Ascending aorta (tissue), 2 donors: Measurements from ENCODE around the gene NOTCH2. TPM values are rescaled to one million over a fixed set of nuclear protein-coding genes. Genes with fewer than 3 reads are reported as not detected.
A peak's percentile ranks its signal among the peaks of the same experiment; 100 is the strongest.

Source experiments
- DNase-seq, 2 donors: peaks; one replicate each; pipeline ENCODE4 v3.0.0-alpha.2; 2019; ENCODE audit warnings: low spot score in 2 of 2
- H3K27ac ChIP-seq, 2 donors: fragments of 200-600 bp; sonication (generic); one replicate each; pipeline ENCODE4 v1.5.1; 2016 to 2017; ENCODE audit warnings: mild to moderate bottlenecking in 1 of 2
- H3K27me3 ChIP-seq: fragments of 200-600 bp; sonication (generic); one replicate; pipeline ENCODE4 v1.5.1; 2017
- H3K36me3 ChIP-seq, 2 donors: fragments of 200-600 bp; sonication (generic); one replicate each; pipeline ENCODE4 v1.5.1; 2016
- H3K4me1 ChIP-seq, 2 donors: fragments of 200-600 bp; sonication (generic); one replicate each; pipeline ENCODE4 v1.5.1; 2016 to 2017; ENCODE audit warnings: mild to moderate bottlenecking in 1 of 2
- H3K4me3 ChIP-seq, 2 donors: fragments of 200-600 bp; sonication (generic); one replicate each; pipeline ENCODE4 v1.5.1; 2016 to 2017; ENCODE audit warnings: mild to moderate bottlenecking in 1 of 2
- H3K9me3 ChIP-seq, 2 donors: fragments of 200-600 bp; sonication (generic); one replicate each; pipeline ENCODE4 v1.5.1; 2016
- intact Hi-C: fragments of 100-400 bp; cut with DNase I; formaldehyde crosslinking; loops from one replicate; pipeline ENCODE4 v1.15.1; 2023
- total RNA-seq: library from RNA; depleted of rRNA; stranded (reverse); fragments of >200 nt; gene quantifications from one replicate; pipeline ENCODE4 v1.1.0, GENCODE V29; 2016
- TF ChIP-seq, protein P1 (sequence below), 3 experiments: fragments of 200-600 bp in 2 of 3; fragments of 450-650 bp in 1 of 3; sonication (generic) in 2 of 3; IDR thresholded peaks; one replicate each; pipeline ENCODE4 v1.5.1; 2016 to 2019; ENCODE audit warnings: antibody characterized with exemption in 3 of 3, mild to moderate bottlenecking in 1 of 3, moderate library complexity in 1 of 3

Gene NOTCH2
- total RNA-seq, 1 donor from 2014 or later = 80.4 TPM

DNA sequence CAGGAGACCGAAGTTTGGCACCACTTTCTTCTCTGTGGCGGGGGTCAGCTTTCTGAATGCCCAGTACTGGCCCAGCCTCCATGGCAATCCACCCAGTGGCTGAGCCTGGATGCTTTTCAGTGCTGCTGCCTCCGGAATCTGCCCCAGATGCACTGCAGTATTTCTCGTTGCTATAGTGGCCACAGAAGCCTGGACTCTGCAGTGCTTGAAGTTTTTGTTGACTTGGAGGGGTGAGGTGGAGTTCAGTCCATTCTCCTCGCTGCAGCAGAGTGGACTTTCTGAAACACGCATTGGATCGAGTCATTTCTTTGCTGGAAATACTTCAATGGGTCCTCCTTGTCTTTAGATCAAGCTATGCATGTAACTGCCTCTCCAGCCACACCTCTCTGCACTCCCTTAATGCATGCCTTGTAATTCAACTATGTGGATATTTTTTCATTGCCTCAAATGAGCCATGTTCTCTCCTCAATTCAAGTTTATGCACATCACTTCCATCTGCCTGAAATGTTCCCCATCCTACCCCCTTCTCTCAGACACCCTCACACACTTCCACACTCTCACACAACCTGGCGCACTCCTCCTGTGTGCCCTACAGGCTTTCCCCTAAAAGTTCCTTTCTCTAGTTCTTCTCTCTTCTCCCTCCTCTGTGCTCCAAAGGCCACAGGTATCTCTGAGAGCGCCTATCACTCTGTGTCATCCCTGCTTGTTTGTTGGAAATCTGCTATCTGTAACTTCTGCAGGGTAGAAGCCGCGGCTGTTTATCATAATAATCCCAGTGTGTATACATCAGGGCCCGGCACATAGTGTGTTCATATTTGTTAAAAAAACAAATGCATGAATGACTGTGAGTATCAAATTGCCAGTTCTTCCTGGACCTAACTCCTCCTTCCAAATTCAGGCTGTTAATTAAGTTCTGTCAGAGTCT, 189.7 kb downstream of the NOTCH2 start:
- no peaks in the 10 kb centered on the region for H3K36me3 ChIP-seq
- no peak overlapping the region for H3K27ac ChIP-seq
- H3K9me3 ChIP-seq = no peaks in the 10 kb centered on the region
- DNase-seq = no peak
- H3K27me3 ChIP-seq = no peaks in the 10 kb centered on the region
- no peak overlapping the region for H3K4me3 ChIP-seq
- TF ChIP-seq, protein P1, sequence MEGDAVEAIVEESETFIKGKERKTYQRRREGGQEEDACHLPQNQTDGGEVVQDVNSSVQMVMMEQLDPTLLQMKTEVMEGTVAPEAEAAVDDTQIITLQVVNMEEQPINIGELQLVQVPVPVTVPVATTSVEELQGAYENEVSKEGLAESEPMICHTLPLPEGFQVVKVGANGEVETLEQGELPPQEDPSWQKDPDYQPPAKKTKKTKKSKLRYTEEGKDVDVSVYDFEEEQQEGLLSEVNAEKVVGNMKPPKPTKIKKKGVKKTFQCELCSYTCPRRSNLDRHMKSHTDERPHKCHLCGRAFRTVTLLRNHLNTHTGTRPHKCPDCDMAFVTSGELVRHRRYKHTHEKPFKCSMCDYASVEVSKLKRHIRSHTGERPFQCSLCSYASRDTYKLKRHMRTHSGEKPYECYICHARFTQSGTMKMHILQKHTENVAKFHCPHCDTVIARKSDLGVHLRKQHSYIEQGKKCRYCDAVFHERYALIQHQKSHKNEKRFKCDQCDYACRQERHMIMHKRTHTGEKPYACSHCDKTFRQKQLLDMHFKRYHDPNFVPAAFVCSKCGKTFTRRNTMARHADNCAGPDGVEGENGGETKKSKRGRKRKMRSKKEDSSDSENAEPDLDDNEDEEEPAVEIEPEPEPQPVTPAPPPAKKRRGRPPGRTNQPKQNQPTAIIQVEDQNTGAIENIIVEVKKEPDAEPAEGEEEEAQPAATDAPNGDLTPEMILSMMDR (IDR thresholded peaks at IDR 0.05) = no peak
- intact Hi-C loops = no loop called here
- H3K4me1 ChIP-seq = peaks cover 0 to 4% of the 10 kb centered on the region in 2 donors

DNA sequence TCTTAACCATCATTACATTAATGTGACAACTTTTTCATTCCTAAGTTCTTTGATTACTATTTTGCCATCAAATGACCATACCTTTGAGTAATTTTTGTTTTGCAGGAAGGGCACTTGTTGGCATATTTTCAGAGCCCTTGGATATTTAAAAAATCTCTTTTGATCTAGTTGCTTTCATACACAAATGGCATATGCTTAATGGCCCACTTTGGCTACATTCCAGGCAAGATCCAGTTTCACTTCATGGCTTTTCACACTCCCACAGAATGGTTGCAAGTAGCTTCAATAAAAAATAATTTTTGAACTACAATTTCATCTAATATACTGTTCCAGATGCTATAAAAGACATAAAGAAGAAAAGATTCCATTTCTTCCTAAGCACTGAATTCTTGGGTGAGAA, 191.3 kb downstream of the NOTCH2 start:
- Histone ChIP-seq H3K4me1 (peaks cover 4% of the 10 kb centered on the region in 2 donors), H3K27ac (no peak overlapping the region), H3K9me3 (no peaks in the 10 kb centered on the region), H3K27me3 (no peaks in the 10 kb centered on the region), H3K36me3 (no peaks in the 10 kb centered on the region), H3K4me3 (no peak overlapping the region)
- no peak for DNase-seq
- TF ChIP-seq, protein P1 (IDR thresholded peaks at IDR 0.05) = no peak
- intact Hi-C loops = no loop called here

DNA sequence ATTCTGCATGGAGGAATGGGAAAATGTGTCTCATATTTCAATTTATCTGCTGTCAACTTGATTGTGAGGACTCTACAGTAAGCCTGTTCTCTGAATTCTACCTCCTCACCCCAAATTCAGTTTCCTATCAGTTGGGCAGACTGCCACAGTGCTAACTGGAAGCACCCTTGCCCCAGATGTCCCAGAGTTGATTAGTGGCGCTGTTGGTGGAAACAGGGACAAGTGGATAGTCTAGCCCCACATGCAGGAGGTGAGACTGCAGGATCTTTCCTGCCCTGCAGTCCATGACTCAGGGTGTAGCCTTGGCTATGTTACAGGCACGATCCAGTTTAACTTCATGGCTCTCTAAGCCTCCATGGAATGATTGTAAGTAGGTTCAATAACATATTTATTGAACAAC, 195.3 kb downstream of the NOTCH2 start:
- H3K4me1 ChIP-seq = peaks cover 4 to 9% of the 10 kb centered on the region in 2 donors
- no peak for DNase-seq
- no peak overlapping the region for H3K27ac ChIP-seq
- no peaks in the 10 kb centered on the region for H3K9me3 ChIP-seq
- no peak overlapping the region for H3K4me3 ChIP-seq
- TF ChIP-seq, protein P1 (IDR thresholded peaks at IDR 0.05) = no peak
- no peaks in the 10 kb centered on the region for H3K36me3 ChIP-seq
- no peaks in the 10 kb centered on the region for H3K27me3 ChIP-seq
- intact Hi-C loops = loop anchor here (5.0 kb wide), 2 partner anchors 68 to 273 kb away; no protein-coding TSS in a partner anchor

DNA sequence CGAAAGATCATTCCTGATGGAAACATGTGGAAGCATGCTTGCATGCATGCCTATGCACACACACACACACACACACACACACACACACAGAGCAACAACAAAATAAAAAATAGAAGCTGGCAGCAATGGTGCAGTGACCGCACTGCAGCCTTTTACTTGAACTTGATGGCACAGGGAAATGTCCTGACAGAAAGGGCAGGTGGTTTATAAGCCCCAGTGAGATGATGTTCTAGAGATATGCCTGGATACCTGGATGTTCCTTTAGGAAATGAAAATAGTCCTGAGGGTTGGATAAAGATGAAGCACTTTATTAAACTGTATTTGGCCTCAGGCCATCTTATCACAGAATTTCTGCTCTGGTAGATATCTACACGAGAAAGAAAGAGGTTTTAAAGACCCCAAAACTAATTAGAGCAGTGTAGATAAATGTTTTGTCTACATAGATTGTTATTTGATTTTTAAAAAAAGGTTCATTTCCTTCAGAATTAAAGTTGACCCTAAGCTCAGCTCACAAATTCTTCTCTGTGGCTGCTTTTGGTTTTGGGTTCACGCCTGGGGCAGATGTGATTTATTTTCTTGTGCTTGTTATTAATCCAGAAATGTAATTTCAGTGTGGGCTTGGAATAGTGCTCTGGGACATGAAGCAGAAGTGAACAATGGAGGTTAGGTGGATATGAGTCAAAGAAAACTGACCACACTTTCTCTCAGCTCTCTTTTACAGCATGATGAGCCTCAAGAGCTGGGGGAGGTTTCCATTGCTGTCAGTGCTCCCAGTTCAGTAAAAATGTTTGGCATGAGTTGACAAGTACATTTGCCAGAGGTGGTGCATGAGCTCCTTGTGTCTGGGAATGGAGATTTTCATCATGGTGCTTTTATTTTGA, 196.1 kb downstream of the NOTCH2 start:
- DNase-seq = no peak
- H3K27me3 ChIP-seq = no peaks in the 10 kb centered on the region
- no peak overlapping the region for H3K4me3 ChIP-seq
- peaks cover 4 to 9% of the 10 kb centered on the region in 2 donors for H3K4me1 ChIP-seq
- H3K36me3 ChIP-seq = no peaks in the 10 kb centered on the region
- H3K9me3 ChIP-seq = no peaks in the 10 kb centered on the region
- peak overlapping the region in 1 of 2 donors; percentile 33 for H3K27ac ChIP-seq
- TF ChIP-seq, protein P1 (IDR thresholded peaks at IDR 0.05) = no peak
- intact Hi-C loops = loop anchor here (5.0 kb wide), 2 partner anchors 69 to 274 kb away; no protein-coding TSS in a partner anchor

DNA sequence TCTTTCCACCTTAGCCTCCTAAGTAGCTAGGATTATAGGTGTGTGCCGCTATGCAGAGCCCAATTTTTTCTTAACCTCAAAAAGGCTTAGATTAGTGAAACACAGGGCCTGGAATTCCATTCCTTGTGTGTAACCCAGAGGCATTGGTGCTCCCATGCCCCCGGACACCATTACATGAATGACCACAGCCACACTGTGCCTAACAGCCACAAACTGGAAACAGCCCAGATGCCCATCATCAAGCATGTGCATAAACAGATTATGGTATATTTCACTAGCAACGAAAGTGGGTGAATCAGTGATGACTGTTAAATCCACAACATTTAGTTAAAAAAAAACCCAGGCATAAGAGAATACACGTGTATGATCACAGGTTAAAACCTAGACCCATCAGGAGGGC, 197.6 kb downstream of the NOTCH2 start:
- intact Hi-C loops = loop anchor here (5.0 kb wide), 2 partner anchors 70 to 275 kb away; no protein-coding TSS in a partner anchor
- H3K4me3 ChIP-seq = no peak overlapping the region
- peaks cover 4 to 9% of the 10 kb centered on the region in 2 donors for H3K4me1 ChIP-seq
- DNase-seq = no peak
- no peaks in the 10 kb centered on the region for H3K36me3 ChIP-seq
- H3K27ac ChIP-seq = no peak overlapping the region
- H3K27me3 ChIP-seq = no peaks in the 10 kb centered on the region
- no peaks in the 10 kb centered on the region for H3K9me3 ChIP-seq
- TF ChIP-seq, protein P1 (IDR thresholded peaks at IDR 0.05) = no peak
